ENCODE data around the gene VWA5B2.

GRCh38 chr3:184242297-184242685 lies 12.9 kb downstream of the VWA5B2 start:
- TF ChIP-seq, protein P1, sequence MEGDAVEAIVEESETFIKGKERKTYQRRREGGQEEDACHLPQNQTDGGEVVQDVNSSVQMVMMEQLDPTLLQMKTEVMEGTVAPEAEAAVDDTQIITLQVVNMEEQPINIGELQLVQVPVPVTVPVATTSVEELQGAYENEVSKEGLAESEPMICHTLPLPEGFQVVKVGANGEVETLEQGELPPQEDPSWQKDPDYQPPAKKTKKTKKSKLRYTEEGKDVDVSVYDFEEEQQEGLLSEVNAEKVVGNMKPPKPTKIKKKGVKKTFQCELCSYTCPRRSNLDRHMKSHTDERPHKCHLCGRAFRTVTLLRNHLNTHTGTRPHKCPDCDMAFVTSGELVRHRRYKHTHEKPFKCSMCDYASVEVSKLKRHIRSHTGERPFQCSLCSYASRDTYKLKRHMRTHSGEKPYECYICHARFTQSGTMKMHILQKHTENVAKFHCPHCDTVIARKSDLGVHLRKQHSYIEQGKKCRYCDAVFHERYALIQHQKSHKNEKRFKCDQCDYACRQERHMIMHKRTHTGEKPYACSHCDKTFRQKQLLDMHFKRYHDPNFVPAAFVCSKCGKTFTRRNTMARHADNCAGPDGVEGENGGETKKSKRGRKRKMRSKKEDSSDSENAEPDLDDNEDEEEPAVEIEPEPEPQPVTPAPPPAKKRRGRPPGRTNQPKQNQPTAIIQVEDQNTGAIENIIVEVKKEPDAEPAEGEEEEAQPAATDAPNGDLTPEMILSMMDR (IDR thresholded peaks at IDR 0.05; ENCODE audit: borderline replicate concordance, extremely low read depth, low read length, poor library complexity, severe bottlenecking), result no peak
- TF ChIP-seq EZH2 (IDR thresholded peaks at IDR 0.05; ENCODE audit: borderline replicate concordance, low read depth, low read length, severe bottlenecking), result no peak
